K562 (cell line): ENCODE results near the gene MSX1.

Source experiments
- ERF ChIP-seq: fragments of 450-650 bp; formaldehyde crosslinking; IDR thresholded peaks from 2 replicates; pipeline ENCODE4 v1.4.0; 2020; ENCODE audit warnings: mild to moderate bottlenecking, mixed read lengths
- ESRRA ChIP-seq: fragments of 450-650 bp; IDR thresholded peaks from 2 replicates; pipeline ENCODE4 v1.6.1; 2014; ENCODE audit warnings: low read depth, mild to moderate bottlenecking, moderate library complexity, borderline replicate concordance
- EZH2 ChIP-seq: IDR thresholded peaks from 2 replicates; pipeline ENCODE4 v1.6.1; 2012; ENCODE audit warnings: low read depth, mild to moderate bottlenecking, inconsistent platforms, low read length, borderline replicate concordance
- PREB ChIP-seq: sonication (generic); formaldehyde crosslinking; IDR thresholded peaks from 2 replicates; pipeline ENCODE4 v1.8.1; 2023; ENCODE audit warnings: mild to moderate bottlenecking, missing genetic modification reagents
- RHOXF2B ChIP-seq: fragments of 250-450 bp; sonication (Bioruptor Pico); conservative IDR thresholded peaks from 2 replicates; pipeline ENCODE4 v1.5.1; 2021
- TCFL5 ChIP-seq: fragments of 250-450 bp; sonication (Bioruptor Pico); conservative IDR thresholded peaks from 2 replicates; pipeline ENCODE4 v1.6.1; 2021; ENCODE audit warnings: mild to moderate bottlenecking, moderate library complexity, matching md5 sums

GRCh38 chr4:4848540-4848939 lies 10.9 kb upstream of the MSX1 start:
- TF ChIP-seq ESRRA (no peak), ERF (CRISPR knock-in tag) (no peak), RHOXF2B (CRISPR knock-in tag) (no peak), PREB (no peak), TCFL5 (CRISPR knock-in tag) (no peak), EZH2 (no peak)
